GM23248 (cell line): ENCODE data around the gene ZNF160. TPM values are rescaled to one million over a fixed set of nuclear protein-coding genes. Genes with fewer than 3 reads are reported as not detected.

Source experiments
- DNase-seq: peaks from one replicate; pipeline ENCODE4 v3.0.0-alpha.2; 2015
- H2AFZ ChIP-seq: fragments of 200-600 bp; sonication (generic); 2 replicates; pipeline ENCODE4 v1.6.1; 2016; ENCODE audit warnings: antibody characterized with exemption
- H3F3A ChIP-seq: fragments of 200-600 bp; sonication (generic); 2 replicates; pipeline ENCODE4 v1.6.1; 2016; ENCODE audit warnings: mild to moderate bottlenecking, antibody characterized with exemption, mixed run types; ENCODE audit not compliant: insufficient read depth
- H3K27ac ChIP-seq: fragments of 200-600 bp; sonication (generic); 2 replicates; pipeline ENCODE4 v1.5.1; 2016; ENCODE audit warnings: mild to moderate bottlenecking
- H3K27me3 ChIP-seq: fragments of 200-600 bp; sonication (generic); replicated peaks from 2 replicates; pipeline ENCODE4 v1.6.1; 2016; ENCODE audit warnings: mild to moderate bottlenecking; ENCODE audit not compliant: insufficient read depth
- H3K36me3 ChIP-seq: fragments of 200-600 bp; sonication (generic); 2 replicates; pipeline ENCODE4 v1.6.1; 2016; ENCODE audit warnings: low read depth, mild to moderate bottlenecking
- H3K4me1 ChIP-seq: fragments of 200-600 bp; sonication (generic); 2 replicates; pipeline ENCODE4 v1.6.1; 2016; ENCODE audit warnings: mild to moderate bottlenecking; ENCODE audit not compliant: insufficient read depth
- H3K4me2 ChIP-seq: fragments of 200-600 bp; sonication (generic); one replicate; pipeline ENCODE4 v1.6.1; 2016; ENCODE audit warnings: mild to moderate bottlenecking; ENCODE audit not compliant: unreplicated experiment
- H3K4me3 ChIP-seq: fragments of 200-600 bp; sonication (generic); 2 replicates; pipeline ENCODE4 v1.5.1; 2016; ENCODE audit warnings: mild to moderate bottlenecking
- H3K79me2 ChIP-seq: fragments of 200-600 bp; sonication (generic); 2 replicates; pipeline ENCODE4 v1.6.1; 2016; ENCODE audit warnings: mild to moderate bottlenecking; ENCODE audit not compliant: insufficient read depth
- H3K9ac ChIP-seq: fragments of 200-600 bp; sonication (generic); 2 replicates; pipeline ENCODE4 v1.6.1; 2016; ENCODE audit warnings: mild to moderate bottlenecking
- H3K9me2 ChIP-seq: fragments of 200-600 bp; sonication (generic); 2 replicates; pipeline ENCODE4 v1.6.1; 2016; ENCODE audit warnings: mixed run types, mild to moderate bottlenecking, moderate library complexity; ENCODE audit not compliant: insufficient read depth
- H3K9me3 ChIP-seq: fragments of 200-600 bp; sonication (generic); one replicate; pipeline ENCODE4 v1.6.1; 2017; ENCODE audit warnings: low read depth
- H4K20me1 ChIP-seq: fragments of 200-600 bp; sonication (generic); 2 replicates; pipeline ENCODE4 v1.6.0; 2016; ENCODE audit not compliant: insufficient read depth
- EZH2 ChIP-seq: fragments of 200-600 bp; sonication (generic); IDR thresholded peaks from 2 replicates; pipeline ENCODE4 v1.6.1; 2018; ENCODE audit warnings: antibody characterized with exemption, mild to moderate bottlenecking; ENCODE audit not compliant: insufficient read depth, poor library complexity, severe bottlenecking
- EZH2phosphoT487 ChIP-seq: fragments of 200-600 bp; sonication (generic); IDR thresholded peaks from 2 replicates; pipeline ENCODE4 v1.6.1; 2018; ENCODE audit warnings: antibody characterized with exemption, moderate library complexity, mild to moderate bottlenecking, low read depth; ENCODE audit not compliant: insufficient read depth
- WGBS, 2 experiments: methylation state at CpG; one replicate each; pipeline ENCODE4 v1.1.6; 2015 to 2017; ENCODE audit warnings: low lambda C conversion rate in 2 of 2, low coverage in 1 of 2; ENCODE audit errors: missing lambda C conversion rate in 2 of 2; 5-methylcytosine and 5-hydroxymethylcytosine counted together
- in situ Hi-C: fragments of 300-500 bp; cut with MboI; formaldehyde crosslinking; loops from 2 replicates; pipeline ENCODE4 v1.15.0; 2020
- polyA plus RNA-seq: library from polyadenylated mRNA; unstranded; fragments of >200 nt; fragmentation: Nextera tagmentation; extraction: Ambion mirVana; gene quantifications from 2 replicates; pipeline ENCODE4 v1.2.1, GENCODE V29; 2016
- total RNA-seq: library from RNA; depleted of rRNA; stranded (reverse); fragments of >200 nt; shearing (Covaris generic); gene quantifications from 2 replicates; pipeline ENCODE4 v1.2.3, GENCODE V29; 2014

ZNF160 gene
- total and polyA plus RNA-seq, 2 experiments from 2014 or later = 20.6 to 23.0 TPM

GRCh38 chr19:53123400-53123799 lies 20.2 kb upstream of the ZNF160 start:
- Histone ChIP-seq H3K79me2 (peaks cover 4% of the 10 kb centered on the region; the same call in 1 of the 2 replicates), H2AFZ (no peak overlapping the region), H3F3A (no peaks in the 10 kb centered on the region), H3K9ac (no peak overlapping the region), H3K27me3 (no peaks in the 10 kb centered on the region), H3K9me3 (no peaks in the 10 kb centered on the region), H3K36me3 (peaks cover 2% of the 10 kb centered on the region; the same call in 1 of the 2 replicates), H4K20me1 (no peaks in the 10 kb centered on the region), H3K4me2 (no peak overlapping the region), H3K27ac (no peak overlapping the region), H3K4me1 (no peaks in the 10 kb centered on the region), H3K4me3 (no peak overlapping the region), H3K9me2 (no peaks in the 10 kb centered on the region)
- DNase-seq = no peak
- WGBS, 2 experiments = 69 to 84% methylated on average over 7 of the region's 7 CpGs
- in situ Hi-C loops = no loop called here
- TF ChIP-seq EZH2 = no peak
- no peak for TF ChIP-seq EZH2phosphoT487

- WGBS, 2 experiments = 68 to 71% methylated on average over 2 of the region's 2 CpGs
These were observed 9.1 kb upstream of the ZNF160 start for GRCh38 chr19:53112286-53112685.

GRCh38 chr19:53109527-53109926 lies 6.3 kb upstream of the ZNF160 start:
- 87 to 89% methylated on average over 5 of the region's 5 CpGs for WGBS, 2 experiments
- Histone ChIP-seq H4K20me1 (no peaks in the 10 kb centered on the region), H3K27ac (no peak overlapping the region), H3K4me3 (no peak overlapping the region), H3K9me2 (no peaks in the 10 kb centered on the region), H2AFZ (no peak overlapping the region), H3K9me3 (no peaks in the 10 kb centered on the region), H3F3A (peaks cover 7% of the 10 kb centered on the region; the same call in 1 of the 2 replicates), H3K4me2 (no peak overlapping the region), H3K27me3 (no peaks in the 10 kb centered on the region), H3K36me3 (peaks cover 24% of the 10 kb centered on the region), H3K4me1 (0 out of 2 replicates have a peak, but pooled peaks cover 5% of the 10 kb centered on the region), H3K79me2 (no peaks in the 10 kb centered on the region), H3K9ac (no peak overlapping the region)
- in situ Hi-C loops = no loop called here
- no peak for TF ChIP-seq EZH2
- TF ChIP-seq EZH2phosphoT487 = no peak
- DNase-seq = no peak

More at GRCh38 chr19:53112286-53112685, 9.1 kb upstream of the ZNF160 start:
- no peak for TF ChIP-seq EZH2phosphoT487
- no peak for TF ChIP-seq EZH2
- no peak overlapping the region for H2AFZ ChIP-seq
- peak overlapping the region; percentile 10; the same call in 1 of the 2 replicates for H3K27ac ChIP-seq
- H3K4me3 ChIP-seq = no peak overlapping the region
- H3K27me3 ChIP-seq = no peaks in the 10 kb centered on the region
- no peak overlapping the region for H3K4me2 ChIP-seq
- peaks cover 7% of the 10 kb centered on the region; the same call in 1 of the 2 replicates for H3F3A ChIP-seq
- in situ Hi-C loops = no loop called here
- no peaks in the 10 kb centered on the region for H3K9me2 ChIP-seq
- peak; percentile 67 for DNase-seq
- H3K4me1 ChIP-seq = 0 out of 2 replicates have a peak, but pooled peaks cover 5% of the 10 kb centered on the region
- no peaks in the 10 kb centered on the region for H4K20me1 ChIP-seq
- no peaks in the 10 kb centered on the region for H3K79me2 ChIP-seq
- H3K9me3 ChIP-seq = no peaks in the 10 kb centered on the region
- peaks cover 36% of the 10 kb centered on the region for H3K36me3 ChIP-seq
- H3K9ac ChIP-seq = no peak overlapping the region

- 0 to 1% methylated on average over 25 to 33 of the region's 33 CpGs for WGBS, 2 experiments
- in situ Hi-C loops = no loop called here
- peak; percentile 78 for DNase-seq
These were observed 427 bp downstream of the ZNF160 start for GRCh38 chr19:53102756-53103233.

More at GRCh38 chr19:53102756-53103233, 427 bp downstream of the ZNF160 start:
- TF ChIP-seq EZH2phosphoT487 = no peak
- no peak for TF ChIP-seq EZH2
- Histone ChIP-seq H3F3A (peaks cover 11% of the 10 kb centered on the region; the same call in 1 of the 2 replicates), H3K4me1 (peaks cover 7% of the 10 kb centered on the region; the same call in 1 of the 2 replicates), H3K27ac (peak overlapping the region; percentile 91), H3K4me2 (peak overlapping the region; percentile 89), H2AFZ (peak overlapping the region; percentile 83), H3K79me2 (peaks cover 53% of the 10 kb centered on the region), H3K27me3 (no peaks in the 10 kb centered on the region), H3K4me3 (peak overlapping the region; percentile 88), H3K9me3 (no peaks in the 10 kb centered on the region), H3K36me3 (peaks cover 7% of the 10 kb centered on the region; the same call in 1 of the 2 replicates), H3K9ac (peak overlapping the region; percentile 95), H3K9me2 (no peaks in the 10 kb centered on the region), H4K20me1 (no peaks in the 10 kb centered on the region)
